ENCODE data around the gene TPX2.

- no peak for TF ChIP-seq CTCF (IDR thresholded peaks at IDR 0.05)
- TF ChIP-seq POLR2A (IDR thresholded peaks at IDR 0.05) = no peak
Measured at GRCh38 chr20:31806564-31807355, 67.7 kb downstream of the TPX2 start.
